SHP77 (cell line): ENCODE data around the gene COL4A1.

Experiments
- DNase-seq, 2 experiments: peaks; one replicate each; lab custom pipeline; 2025; lab: John Stamatoyannopoulos, UW

The COL4A1 gene

GRCh38 chr13:110236831-110237261, 70.1 kb downstream of the COL4A1 start:
- no peak for DNase-seq

- no peak for DNase-seq
These were observed 70.5 kb downstream of the COL4A1 start for GRCh38 chr13:110236431-110236830.

- DNase-seq, result no peak
These were observed 72.4 kb downstream of the COL4A1 start for GRCh38 chr13:110234532-110234931.

- no peak for DNase-seq
These were observed 73.0 kb downstream of the COL4A1 start for GRCh38 chr13:110233951-110234280.

GRCh38 chr13:110233181-110233950, 73.6 kb downstream of the COL4A1 start:
- no peak for DNase-seq

GRCh38 chr13:110232756-110233155, 74.2 kb downstream of the COL4A1 start:
- DNase-seq, result no peak

- DNase-seq, result no peak
These were observed 74.8 kb downstream of the COL4A1 start for GRCh38 chr13:110232142-110232541.

GRCh38 chr13:110231348-110232047, 75.5 kb downstream of the COL4A1 start:
- DNase-seq, result no peak

- DNase-seq, result peak in 1 of 2 experiments; percentile 14
These were observed 76.2 kb downstream of the COL4A1 start for GRCh38 chr13:110230661-110231347.

GRCh38 chr13:110229905-110230563, 76.9 kb downstream of the COL4A1 start:
- no peak for DNase-seq

- no peak for DNase-seq
These were observed 77.7 kb downstream of the COL4A1 start for GRCh38 chr13:110228936-110229904.

- DNase-seq, result no peak
These were observed 78.9 kb downstream of the COL4A1 start for GRCh38 chr13:110227864-110228643.

- no peak for DNase-seq
These were observed 79.5 kb downstream of the COL4A1 start for GRCh38 chr13:110227416-110227815.

- DNase-seq, result no peak
These were observed 81.1 kb downstream of the COL4A1 start for GRCh38 chr13:110225609-110226574.

- no peak for DNase-seq
These were observed 82.0 kb downstream of the COL4A1 start for GRCh38 chr13:110225003-110225402.

- no peak for DNase-seq
These were observed 82.4 kb downstream of the COL4A1 start for GRCh38 chr13:110224519-110224918.

GRCh38 chr13:110221406-110222117, 85.4 kb downstream of the COL4A1 start:
- peak; percentile 6 to 29 for DNase-seq

- no peak for DNase-seq
These were observed 86.5 kb downstream of the COL4A1 start for GRCh38 chr13:110220471-110220870.
